BE2C (cell line): Measurements from ENCODE around the gene MSANTD3.

Experiments
- DNase-seq: peaks from one replicate; pipeline ENCODE4 v3.0.0-alpha.2; 2020
- H3K27me3 ChIP-seq: fragments of 250-450 bp; sonication (Bioruptor Pico); 2 replicates; pipeline ENCODE4 v1.5.1; 2020; ENCODE audit warnings: mild to moderate bottlenecking
- H3K36me3 ChIP-seq: fragments of 250-450 bp; sonication (Bioruptor Pico); 2 replicates; pipeline ENCODE4 v1.5.1; 2020; ENCODE audit warnings: mild to moderate bottlenecking
- H3K4me1 ChIP-seq: fragments of 250-450 bp; sonication (Bioruptor Pico); 2 replicates; pipeline ENCODE4 v1.5.1; 2020
- H3K4me3 ChIP-seq: 2 replicates; pipeline ENCODE4 v1.5.1; 2011; ENCODE audit warnings: low read depth, low read length
- H3K9me3 ChIP-seq: fragments of 250-450 bp; sonication (Bioruptor Pico); 2 replicates; pipeline ENCODE4 v1.5.1; 2020
- TF ChIP-seq, protein P1 (sequence below): IDR thresholded peaks from 2 replicates; pipeline ENCODE4 v1.5.1; 2012; ENCODE audit warnings: mild to moderate bottlenecking, low read depth, low read length

The MSANTD3 gene

DNA sequence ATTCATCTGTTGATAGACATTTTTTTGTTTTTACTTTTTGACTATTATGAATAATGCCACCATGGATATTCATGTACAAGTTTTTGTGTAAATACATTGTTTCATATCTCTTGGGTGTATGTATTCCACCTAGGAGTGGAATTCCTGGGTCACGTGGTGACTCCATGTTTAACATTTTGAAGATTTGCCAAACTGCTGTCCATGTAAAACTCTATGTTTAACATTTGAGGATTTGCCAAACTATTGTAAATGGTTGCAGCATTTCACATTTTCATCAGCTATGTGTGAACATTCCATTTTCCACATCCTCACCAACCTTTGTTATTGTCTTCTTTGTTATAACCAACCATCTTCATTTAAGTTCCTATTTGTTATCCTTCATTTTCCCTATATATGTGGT is 58.3 kb downstream of the MSANTD3 start:
- TF ChIP-seq, protein P1, sequence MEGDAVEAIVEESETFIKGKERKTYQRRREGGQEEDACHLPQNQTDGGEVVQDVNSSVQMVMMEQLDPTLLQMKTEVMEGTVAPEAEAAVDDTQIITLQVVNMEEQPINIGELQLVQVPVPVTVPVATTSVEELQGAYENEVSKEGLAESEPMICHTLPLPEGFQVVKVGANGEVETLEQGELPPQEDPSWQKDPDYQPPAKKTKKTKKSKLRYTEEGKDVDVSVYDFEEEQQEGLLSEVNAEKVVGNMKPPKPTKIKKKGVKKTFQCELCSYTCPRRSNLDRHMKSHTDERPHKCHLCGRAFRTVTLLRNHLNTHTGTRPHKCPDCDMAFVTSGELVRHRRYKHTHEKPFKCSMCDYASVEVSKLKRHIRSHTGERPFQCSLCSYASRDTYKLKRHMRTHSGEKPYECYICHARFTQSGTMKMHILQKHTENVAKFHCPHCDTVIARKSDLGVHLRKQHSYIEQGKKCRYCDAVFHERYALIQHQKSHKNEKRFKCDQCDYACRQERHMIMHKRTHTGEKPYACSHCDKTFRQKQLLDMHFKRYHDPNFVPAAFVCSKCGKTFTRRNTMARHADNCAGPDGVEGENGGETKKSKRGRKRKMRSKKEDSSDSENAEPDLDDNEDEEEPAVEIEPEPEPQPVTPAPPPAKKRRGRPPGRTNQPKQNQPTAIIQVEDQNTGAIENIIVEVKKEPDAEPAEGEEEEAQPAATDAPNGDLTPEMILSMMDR: no peak
- Histone ChIP-seq H3K36me3 (no peaks in the 10 kb centered on the region), H3K9me3 (no peaks in the 10 kb centered on the region), H3K4me3 (no peak overlapping the region), H3K4me1 (no peaks in the 10 kb centered on the region), H3K27me3 (no peaks in the 10 kb centered on the region)
- DNase-seq: no peak

DNA sequence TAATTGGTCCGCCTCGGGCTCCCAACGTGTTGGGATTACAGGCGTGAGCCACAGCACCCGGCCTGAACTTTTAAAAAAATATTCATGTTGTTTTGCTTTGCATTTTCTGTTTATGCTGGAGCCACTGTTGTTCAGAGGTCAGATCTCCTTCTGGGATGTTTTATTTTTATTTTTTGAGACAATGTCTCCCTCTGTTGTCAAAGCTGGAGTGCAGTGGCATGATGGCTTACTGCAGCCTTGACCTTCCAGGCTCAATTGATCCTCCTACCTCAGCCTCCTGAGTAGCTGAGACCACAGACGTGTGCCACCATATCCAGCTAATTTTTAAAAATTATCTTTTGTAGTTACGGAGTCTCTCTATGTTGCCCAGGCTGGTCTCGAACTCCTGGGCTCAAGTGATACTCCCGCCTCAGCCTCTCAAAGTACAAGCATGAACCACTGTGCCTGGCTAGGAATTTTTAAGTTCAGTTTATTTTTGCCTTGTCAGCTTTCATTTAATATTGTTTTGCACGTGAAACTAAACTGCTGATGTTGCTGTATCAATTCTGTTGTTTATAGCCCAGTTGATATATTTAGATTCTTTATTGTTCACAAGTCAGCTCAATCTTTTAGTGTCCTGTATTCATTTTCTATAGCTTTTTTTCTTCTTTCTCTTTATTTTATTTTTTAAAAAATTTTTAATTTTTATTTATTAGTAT is 59.7 kb downstream of the MSANTD3 start:
- Histone ChIP-seq H3K4me1 (no peaks in the 10 kb centered on the region), H3K36me3 (no peaks in the 10 kb centered on the region), H3K27me3 (no peaks in the 10 kb centered on the region), H3K9me3 (no peaks in the 10 kb centered on the region), H3K4me3 (no peak overlapping the region)
- no peak for DNase-seq
- TF ChIP-seq, protein P1: no peak

DNA sequence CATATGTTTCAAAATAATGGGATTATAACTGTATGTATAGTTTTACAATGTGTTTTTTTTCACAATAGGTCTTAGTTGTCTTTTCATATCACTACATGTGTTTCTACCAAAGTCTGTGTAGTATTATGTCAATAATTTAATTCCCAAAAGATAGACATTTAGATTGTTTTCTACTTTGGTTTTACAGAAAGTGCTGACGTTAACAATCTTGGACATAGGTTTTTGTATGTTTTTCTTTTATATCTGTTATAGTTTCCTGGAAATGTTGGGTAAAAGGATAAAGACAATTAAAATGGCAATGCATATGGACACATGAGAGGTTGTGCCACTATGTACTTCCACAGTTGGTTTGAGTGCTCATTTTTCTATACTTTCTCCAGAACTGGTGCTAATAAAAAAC is 61.2 kb downstream of the MSANTD3 start:
- Histone ChIP-seq H3K36me3 (no peaks in the 10 kb centered on the region), H3K9me3 (no peaks in the 10 kb centered on the region), H3K4me3 (no peak overlapping the region), H3K27me3 (no peaks in the 10 kb centered on the region), H3K4me1 (no peaks in the 10 kb centered on the region)
- TF ChIP-seq, protein P1: no peak
- DNase-seq: no peak

DNA sequence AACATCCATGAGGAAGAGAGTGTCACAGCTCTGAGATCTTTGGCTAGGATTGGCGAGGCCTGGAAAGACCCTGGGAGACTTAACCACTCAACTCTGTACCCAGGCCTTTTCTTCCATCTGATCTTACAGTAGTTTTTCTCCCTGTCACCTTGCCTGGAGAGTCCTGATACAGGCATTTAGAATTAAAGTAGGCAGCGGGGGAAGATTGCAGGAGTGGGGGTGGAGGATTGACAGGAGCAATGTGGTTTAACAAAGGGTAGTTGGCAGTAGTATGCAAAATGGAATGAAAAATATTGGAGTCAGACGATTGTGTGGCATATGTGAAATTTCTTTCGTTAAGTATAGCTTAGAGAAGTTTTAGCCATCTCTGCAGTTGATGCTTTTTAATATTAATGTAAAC is 62.9 kb downstream of the MSANTD3 start:
- no peaks in the 10 kb centered on the region for H3K36me3 ChIP-seq
- no peaks in the 10 kb centered on the region for H3K4me1 ChIP-seq
- TF ChIP-seq, protein P1: no peak
- no peak overlapping the region for H3K4me3 ChIP-seq
- H3K9me3 ChIP-seq: no peaks in the 10 kb centered on the region
- H3K27me3 ChIP-seq: no peaks in the 10 kb centered on the region
- DNase-seq: no peak

DNA sequence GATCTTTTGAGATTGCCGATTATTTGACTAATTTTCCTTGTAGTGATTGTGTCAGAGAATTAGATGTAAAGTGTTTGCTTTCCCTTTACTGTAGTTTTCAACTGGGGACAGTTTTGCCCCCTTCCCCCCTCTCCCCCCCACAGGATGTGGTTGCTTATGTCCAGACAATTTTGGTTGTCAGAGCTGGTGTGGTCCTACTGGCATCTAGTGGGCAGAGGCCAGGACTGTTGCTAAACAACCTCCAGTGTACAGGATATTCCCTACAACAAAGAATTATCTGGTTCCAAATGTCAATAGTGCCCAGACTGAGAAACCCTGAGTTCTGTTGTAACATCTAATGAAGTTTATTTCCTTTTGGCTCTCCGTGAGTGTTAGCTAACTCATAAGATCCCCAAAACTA is 66.0 kb downstream of the MSANTD3 start:
- H3K4me3 ChIP-seq: no peak overlapping the region
- no peaks in the 10 kb centered on the region for H3K4me1 ChIP-seq
- DNase-seq: no peak

DNA sequence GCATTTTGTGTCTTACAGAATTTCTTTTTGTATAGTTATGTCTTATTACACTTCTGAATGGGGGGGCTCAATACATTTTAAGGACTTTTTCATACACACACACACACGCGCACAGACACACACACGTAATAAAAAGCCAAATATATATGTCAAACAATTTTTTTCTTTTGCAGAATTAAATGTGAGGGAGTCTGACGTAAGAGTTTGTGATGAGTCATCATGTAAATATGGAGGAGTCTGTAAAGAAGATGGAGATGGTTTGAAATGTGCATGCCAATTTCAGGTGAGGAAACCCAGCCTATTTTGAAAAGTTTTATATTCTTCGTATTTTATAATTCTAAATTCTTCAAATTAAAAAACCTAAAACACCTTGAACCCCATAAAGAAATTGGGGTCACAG is 71.6 kb downstream of the MSANTD3 start:
- no peak for DNase-seq
- no peaks in the 10 kb centered on the region for H3K36me3 ChIP-seq
- no peaks in the 10 kb centered on the region for H3K9me3 ChIP-seq
- H3K4me1 ChIP-seq: no peaks in the 10 kb centered on the region
- H3K27me3 ChIP-seq: no peaks in the 10 kb centered on the region
- TF ChIP-seq, protein P1: no peak
- H3K4me3 ChIP-seq: no peak overlapping the region

More for the DNA sequence above, 66.0 kb downstream of the MSANTD3 start:
- Histone ChIP-seq H3K27me3 (no peaks in the 10 kb centered on the region), H3K36me3 (no peaks in the 10 kb centered on the region), H3K9me3 (no peaks in the 10 kb centered on the region)
- TF ChIP-seq, protein P1: peak; percentile 16; the same call in 1 of the 2 replicates
